SKM-1 (cell line): ENCODE measurements around the gene GDF11.

ENCODE experiments used
- DNase-seq: peaks from one replicate; lab custom pipeline; 2025; ENCODE audit not compliant: unreplicated experiment; lab: John Stamatoyannopoulos, UW

Gene GDF11

GRCh38 chr12:55742719-55743405 lies at the start of gene GDF11:
GDF11 (plus strand) TSS chr12:55743122; CDS start chr12:55743317, 195 bp downstream.
- DNase-seq = no peak

DNA sequence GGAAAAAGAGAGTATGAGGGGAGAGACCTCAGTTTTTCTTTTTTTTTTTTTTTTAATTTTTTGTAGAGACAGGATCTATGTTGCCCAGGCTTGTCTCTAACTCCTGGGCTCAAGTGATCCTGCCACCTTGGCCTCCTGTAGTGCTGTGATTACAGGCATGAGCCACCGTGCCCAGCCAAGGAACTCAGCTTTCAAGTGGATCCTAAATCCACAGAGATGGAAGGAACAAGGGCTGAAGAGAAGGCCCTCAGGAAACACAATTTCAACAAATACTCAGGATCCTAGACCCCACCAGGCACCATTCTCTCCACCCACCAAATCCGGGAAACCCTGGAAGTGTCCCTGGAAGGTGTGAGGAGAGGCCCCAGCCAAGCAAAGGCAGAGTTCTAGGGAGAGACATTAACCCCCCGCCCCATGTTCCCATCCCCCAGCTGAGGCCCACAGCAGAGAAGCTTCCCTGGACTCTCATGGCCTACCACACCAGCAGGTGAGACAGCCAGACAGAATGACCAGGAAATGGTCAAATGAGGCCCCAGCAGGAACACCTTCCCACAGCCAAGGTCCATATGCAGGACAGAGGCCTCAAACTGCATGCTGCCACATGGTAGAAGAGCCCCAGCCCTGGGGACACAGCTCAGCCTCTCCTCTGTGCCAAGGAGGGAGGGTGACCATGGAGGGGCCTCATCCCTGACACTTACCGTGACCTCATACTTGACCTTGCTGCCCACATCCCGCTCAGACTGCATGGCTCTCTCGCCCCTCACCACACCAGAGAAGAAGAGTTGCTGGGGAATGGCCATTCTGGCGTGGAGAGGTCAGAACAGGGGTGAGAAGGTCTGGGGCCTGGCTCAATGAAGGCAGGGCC lies 49.4 kb upstream of the GDF11 start:
- DNase-seq = no peak

DNA sequence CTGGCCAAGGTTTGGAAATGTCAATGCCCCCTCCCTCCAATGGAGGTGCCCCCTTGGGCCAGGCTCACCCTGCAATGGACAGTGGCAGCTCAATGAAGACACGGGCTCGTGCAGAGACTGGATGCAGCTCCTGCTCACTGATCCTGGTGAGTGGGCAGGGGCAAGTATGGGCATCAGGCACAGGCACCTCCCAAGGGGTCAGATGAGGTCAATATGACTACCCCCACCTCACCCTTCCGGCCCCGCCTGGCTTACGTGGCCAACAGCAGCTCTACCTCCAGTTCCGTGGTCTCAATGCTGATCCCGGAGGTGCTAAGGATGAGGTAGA lies 48.8 kb upstream of the GDF11 start:
- DNase-seq = no peak

- DNase-seq = no peak
Observed at GRCh38 chr12:55694651-55695050, 48.3 kb upstream of the GDF11 start.

GRCh38 chr12:55695349-55695748 lies 47.6 kb upstream of the GDF11 start:
- DNase-seq = no peak

GRCh38 chr12:55696141-55696540 lies 46.8 kb upstream of the GDF11 start:
- no peak for DNase-seq

DNA sequence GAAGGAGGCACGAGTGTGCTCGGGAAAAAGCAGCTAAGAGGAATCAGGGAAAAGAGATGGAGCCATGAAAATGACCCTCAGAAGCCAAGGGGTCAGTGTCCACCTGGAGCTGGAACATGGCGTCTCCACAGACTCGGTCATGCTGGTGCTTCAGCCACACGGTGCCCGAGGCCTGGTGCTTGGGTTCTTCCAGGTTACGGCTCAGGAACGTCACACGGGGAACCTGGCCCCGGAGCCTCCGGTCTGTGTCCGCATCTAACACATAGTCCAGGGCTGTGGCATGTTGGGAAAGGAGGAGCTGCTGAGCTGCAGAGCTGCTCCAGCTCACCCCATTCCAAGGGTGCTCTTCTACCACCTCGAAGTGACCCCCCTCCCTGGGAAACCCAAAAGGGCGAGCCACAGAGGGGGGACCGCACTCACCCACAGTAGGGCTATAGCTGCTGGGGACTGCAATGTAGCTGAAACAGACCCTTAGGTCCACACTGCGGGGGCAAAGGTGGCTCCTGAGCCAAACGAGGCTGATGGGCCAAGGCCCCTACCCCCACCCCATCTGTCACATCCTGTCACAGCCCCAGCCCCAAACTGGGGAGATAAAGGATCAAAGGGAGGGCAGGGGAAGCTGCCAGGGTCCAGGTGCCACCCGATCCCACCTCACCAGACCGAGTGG lies 46.0 kb upstream of the GDF11 start:
- no peak for DNase-seq

- DNase-seq = no peak
Observed at GRCh38 chr12:55697686-55698085, 45.2 kb upstream of the GDF11 start.

- DNase-seq = no peak
Observed at GRCh38 chr12:55698241-55698955, 44.5 kb upstream of the GDF11 start.

GRCh38 chr12:55698965-55699364 lies 44.0 kb upstream of the GDF11 start:
- no peak for DNase-seq

DNA sequence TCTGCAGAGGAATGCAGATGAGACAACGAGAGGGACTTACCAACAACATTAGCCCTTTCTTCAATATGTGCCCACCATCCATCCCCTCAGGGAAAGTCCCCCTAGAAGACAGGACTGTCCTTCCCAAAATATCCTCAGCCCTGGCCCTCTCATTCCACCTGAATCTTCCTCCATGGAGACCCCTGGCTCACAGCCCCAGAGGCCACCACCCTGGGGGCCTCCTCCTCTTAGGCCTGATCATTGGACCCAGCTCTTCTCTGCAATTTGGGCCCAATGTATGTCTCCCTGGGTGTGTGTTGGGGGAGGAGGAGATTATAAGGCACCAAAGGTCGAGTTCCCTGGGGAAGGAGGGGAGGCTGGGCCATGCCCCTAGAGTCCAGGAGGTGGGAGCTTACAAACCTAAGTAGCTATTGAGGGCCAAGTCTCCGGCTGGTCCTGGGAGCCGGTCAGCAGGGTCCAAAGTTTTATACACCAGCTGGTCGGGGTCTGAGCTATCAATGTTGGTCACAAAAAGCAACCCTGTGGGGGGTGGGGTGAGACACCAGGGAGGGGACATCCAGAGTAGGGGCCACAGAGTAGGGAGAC lies 43.4 kb upstream of the GDF11 start:
- DNase-seq = no peak

DNA sequence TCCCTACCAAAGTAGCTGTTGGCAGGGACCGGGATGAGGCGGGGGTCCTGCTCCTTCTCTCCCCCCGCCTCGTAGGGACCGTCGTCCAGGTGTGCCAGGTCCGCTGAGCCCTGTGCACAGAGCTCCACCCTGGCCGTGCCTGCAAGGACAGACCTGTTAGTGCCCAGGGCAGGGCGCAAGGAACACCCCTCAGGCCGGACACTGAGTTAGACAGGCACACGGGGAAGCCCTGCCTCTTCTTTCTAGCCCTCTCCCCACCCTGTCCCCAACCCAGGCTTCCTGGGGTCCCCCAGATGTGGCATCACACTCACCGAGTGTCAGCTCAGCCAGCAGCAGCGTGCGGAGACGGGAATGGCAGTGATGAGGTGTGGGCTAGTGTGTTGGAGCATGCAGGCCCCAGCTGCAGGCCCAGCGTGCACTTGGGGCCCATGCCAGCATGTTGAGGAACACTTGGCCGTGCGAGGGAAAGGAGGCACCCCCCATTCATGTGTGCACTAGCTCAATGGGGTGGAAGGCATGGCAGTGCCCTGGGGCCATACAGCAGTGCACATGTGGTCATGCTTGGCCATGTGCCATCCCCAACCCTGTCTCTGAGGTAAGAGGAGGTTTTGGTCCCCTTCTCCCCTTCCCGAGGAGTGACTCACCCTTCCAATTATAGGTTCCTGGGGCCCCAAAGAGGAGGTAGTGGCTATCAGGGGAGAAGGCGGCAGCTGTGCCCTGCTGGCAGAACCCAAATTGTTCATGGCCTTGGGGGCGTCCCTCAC lies 42.5 kb upstream of the GDF11 start:
- no peak for DNase-seq

- no peak for DNase-seq
Observed at GRCh38 chr12:55702861-55703260, 40.1 kb upstream of the GDF11 start.

DNA sequence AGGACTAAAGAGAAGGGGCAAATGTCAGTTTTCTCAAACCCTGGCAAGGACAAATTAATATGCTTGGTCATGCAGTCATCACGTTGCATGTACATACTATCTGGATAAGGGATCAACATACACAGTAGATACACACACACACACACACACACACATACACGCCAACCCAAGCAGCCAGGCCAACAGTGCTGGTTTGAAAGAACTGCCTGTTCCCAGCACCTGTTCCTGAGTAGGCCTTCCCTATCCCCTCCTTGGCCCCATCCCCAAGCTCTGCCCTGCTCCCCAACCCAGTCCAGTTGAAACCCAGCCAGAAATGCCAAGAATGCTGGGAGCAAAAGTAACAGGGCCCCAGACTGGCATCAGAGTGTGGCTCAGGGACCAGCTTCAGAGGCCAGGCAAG lies 39.6 kb upstream of the GDF11 start:
- DNase-seq = no peak

DNA sequence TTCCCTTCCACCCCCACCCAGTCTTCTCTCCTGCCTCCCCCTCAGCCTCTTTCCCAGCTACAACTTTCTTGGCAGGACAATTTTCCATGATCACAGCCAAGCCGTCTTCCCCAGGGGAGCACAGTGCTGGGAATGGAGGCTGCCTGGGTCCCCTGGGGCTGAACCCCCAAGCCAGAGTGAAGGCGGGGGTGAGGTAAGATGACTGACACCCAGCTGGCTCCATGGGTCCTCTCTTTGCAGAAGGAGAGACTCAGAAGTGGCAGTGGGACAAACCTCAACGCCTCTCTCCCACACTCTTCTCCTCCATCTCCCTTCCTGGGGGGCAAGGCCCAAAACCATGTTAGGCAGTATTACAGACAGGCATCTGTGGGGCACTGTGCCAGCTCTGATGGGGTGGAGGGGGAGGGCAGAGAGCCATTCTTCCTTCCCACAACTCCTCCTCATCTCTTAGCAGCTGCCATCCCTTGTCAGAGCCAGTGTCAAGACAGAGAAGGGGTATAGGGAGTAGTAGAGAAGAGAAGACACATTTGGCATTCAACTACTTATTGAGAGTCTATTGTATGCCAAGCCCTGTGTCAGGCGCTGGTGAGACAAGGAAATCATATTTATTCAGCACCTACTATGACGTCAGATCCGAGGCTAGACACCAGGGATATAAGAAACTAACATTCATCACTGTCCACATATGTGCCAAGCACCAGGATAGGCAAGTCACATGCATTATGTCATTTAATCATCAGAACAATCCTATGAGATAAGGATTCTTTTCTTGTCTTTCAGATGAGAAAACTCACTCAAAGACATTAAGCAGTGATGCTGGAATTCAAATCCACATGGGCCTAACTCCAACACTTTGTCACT lies 38.8 kb upstream of the GDF11 start:
- no peak for DNase-seq

- no peak for DNase-seq
Observed at GRCh38 chr12:55704824-55705718, 37.9 kb upstream of the GDF11 start.

DNA sequence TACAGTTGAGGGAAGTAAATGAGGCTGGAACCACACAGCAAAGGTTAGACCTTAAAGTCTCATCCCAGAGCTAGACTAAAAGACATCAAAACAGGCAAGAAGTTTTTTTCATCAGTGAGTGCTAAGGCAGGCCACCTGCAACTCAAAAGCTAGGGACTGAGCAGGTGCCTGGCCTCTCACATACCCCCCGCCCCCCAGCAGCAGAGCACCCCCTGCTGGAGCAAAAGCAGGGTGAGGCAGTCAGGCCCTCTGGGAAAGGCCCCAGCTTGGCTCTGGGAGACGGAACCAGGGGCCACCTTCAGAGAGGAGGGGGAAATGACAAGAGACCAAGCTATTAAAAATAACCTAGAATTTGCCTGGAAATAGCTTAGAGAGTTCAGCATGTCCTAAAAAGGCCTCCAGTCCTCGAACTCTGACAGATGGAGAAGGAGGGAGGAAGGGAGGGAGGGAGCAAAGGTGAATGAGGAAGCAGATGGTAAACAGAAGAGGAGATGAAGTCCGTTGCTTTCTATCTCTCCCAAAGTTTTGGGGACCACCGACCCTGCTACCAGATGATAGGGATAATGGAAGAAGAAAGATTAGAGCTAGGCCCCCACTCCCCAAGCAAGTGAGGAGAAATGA lies 37.0 kb upstream of the GDF11 start:
- DNase-seq = no peak
